ENCODE results near the gene PTPRB.

PTPRB gene

DNA sequence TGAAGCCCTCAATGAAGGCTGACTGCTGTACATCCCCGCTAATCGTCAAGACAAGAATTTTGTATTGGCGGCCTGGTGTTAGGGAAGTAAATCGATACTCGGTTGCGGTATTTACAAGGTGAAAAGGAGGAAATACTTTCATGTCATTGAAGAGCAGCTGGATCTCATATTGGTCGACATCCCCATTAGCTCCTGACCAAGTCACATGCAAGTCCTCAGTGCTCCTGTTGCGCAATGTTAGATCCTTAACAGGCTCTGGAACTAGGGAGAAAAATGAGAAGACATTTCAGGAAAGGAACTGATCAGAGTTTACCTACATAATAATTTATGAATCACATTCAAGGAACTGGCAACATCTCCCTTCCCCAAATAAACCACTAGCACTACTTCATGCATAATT is 66.2 kb downstream of the PTPRB start:
- no peak overlapping the region for H3K4me3 ChIP-seq (ENCODE audit: low read depth, low read length)
- no peak for DNase-seq
- no peak for TF ChIP-seq CTCF (IDR thresholded peaks at IDR 0.05; ENCODE audit: low read depth, low read length)
- H3K36me3 ChIP-seq: peaks cover 23% of the 10 kb centered on the region
- H3K27me3 ChIP-seq: no peaks in the 10 kb centered on the region
- H3K4me1 ChIP-seq: no peaks in the 10 kb centered on the region
- no peaks in the 10 kb centered on the region for H3K9me3 ChIP-seq

DNA sequence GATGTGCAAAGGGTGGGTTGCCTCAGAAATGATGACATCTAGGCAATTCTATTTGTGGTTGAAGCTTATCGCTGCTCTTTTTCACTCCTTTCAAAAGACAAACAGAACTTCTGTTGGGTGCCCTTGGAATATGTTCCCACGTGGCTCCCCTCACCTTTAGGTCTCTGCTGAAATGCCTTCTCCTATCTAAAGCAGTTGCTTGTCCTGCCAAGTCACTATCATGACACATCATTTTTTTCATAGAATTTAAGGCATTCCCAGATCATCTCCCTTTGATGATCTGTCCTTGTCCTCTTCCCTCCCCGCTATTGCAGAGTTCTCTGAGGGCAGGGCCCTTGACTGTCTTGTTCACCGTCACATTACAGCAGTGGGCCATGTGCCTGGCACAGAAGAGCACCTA is 75.7 kb downstream of the PTPRB start:
- no peaks in the 10 kb centered on the region for H3K4me1 ChIP-seq
- no peak for DNase-seq
- no peak for TF ChIP-seq CTCF (IDR thresholded peaks at IDR 0.05; ENCODE audit: low read depth, low read length)
- no peaks in the 10 kb centered on the region for H3K27me3 ChIP-seq
- H3K36me3 ChIP-seq: peaks cover 38% of the 10 kb centered on the region
- no peaks in the 10 kb centered on the region for H3K9me3 ChIP-seq
- no peak overlapping the region for H3K4me3 ChIP-seq (ENCODE audit: low read depth, low read length)

DNA sequence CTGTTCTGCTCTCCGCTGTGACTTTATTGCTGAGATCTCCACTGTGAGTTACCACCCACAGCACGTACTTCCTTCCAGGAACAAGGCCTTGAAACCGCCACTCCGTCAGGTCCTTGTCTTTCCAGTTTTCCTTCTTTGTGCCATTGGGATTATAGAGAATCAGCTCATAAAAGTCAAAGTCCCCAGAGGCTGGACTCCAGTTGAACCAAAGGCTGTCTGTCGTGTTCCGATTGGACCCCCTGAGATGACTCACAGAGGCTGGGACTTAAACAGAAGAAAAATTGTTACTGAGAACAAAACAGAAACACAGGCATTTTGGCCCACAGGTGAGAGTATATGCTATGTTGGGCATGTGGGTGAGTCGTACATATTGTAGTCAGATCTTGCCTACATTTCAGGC is 76.6 kb downstream of the PTPRB start:
- Histone ChIP-seq H3K27me3 (no peaks in the 10 kb centered on the region), H3K9me3 (no peaks in the 10 kb centered on the region), H3K4me1 (no peaks in the 10 kb centered on the region), H3K36me3 (peaks cover 33% of the 10 kb centered on the region), H3K4me3 (ENCODE audit: low read depth, low read length) (no peak overlapping the region)
- no peak for TF ChIP-seq CTCF (IDR thresholded peaks at IDR 0.05; ENCODE audit: low read depth, low read length)
- DNase-seq: no peak

DNA sequence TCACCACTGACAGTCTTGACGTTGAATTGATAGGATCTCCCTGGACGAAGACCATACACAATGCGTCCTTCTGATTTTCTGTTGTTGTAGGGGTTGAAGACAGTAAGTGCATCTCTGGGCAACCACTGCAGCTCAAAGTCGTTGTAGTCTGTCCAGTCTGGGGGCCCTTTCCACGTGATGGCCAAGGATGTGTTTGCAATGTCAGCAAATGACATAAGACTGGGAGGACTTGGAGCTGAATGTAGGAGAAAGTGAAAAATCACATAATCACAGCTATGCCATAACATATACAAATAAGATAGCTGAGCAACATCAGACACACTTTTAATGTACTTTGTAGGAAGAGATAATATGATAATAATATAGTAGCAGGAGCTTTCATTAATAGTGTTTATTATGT is 77.8 kb downstream of the PTPRB start:
- Histone ChIP-seq H3K4me3 (ENCODE audit: low read depth, low read length) (no peak overlapping the region), H3K4me1 (no peaks in the 10 kb centered on the region)

GRCh38 chr12:70557583-70558191 is 79.5 kb downstream of the PTPRB start:
- Histone ChIP-seq H3K9me3 (no peaks in the 10 kb centered on the region), H3K36me3 (peaks cover 44% of the 10 kb centered on the region), H3K27me3 (no peaks in the 10 kb centered on the region), H3K4me1 (peaks cover 4% of the 10 kb centered on the region), H3K4me3 (ENCODE audit: low read depth, low read length) (no peak overlapping the region)
- no peak for TF ChIP-seq CTCF (IDR thresholded peaks at IDR 0.05; ENCODE audit: low read depth, low read length)
- DNase-seq: no peak

More for the DNA sequence above, 77.8 kb downstream of the PTPRB start:
- Histone ChIP-seq H3K27me3 (no peaks in the 10 kb centered on the region), H3K36me3 (peaks cover 36% of the 10 kb centered on the region), H3K9me3 (no peaks in the 10 kb centered on the region)
- no peak for DNase-seq
- TF ChIP-seq CTCF (IDR thresholded peaks at IDR 0.05; ENCODE audit: low read depth, low read length): no peak

DNA sequence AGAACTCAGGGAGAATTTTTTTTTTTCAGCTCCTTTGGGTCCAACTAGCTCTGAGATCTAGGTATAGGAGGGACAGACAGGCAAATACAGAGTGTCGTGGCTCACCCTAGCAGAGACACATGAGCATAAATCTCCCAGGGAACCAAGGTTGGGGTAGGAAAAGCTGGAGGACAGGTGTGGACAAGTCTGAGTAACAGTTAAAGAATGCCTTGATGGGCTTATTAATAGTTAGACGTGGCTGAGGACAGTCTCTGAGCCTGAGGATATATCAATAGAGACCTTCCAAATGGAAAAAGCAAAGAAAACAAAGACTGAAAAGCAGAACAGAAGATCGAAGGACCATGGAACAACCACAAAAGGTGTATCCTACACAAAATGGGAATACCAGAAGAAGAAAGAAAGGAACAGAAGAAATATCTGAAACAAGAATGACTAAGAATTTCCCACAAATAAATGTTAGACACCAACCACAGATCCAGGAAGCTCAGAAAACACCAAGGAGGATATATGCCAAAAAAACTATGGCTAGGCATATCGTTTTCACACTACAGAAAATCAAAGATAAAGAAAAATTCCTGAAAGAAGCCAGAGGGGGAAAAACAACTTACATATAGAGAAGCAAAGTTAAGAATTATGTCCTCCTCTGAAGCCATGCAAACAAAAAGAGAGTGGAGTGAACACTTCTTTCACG is 80.9 kb downstream of the PTPRB start:
- Histone ChIP-seq H3K4me1 (peaks cover 4% of the 10 kb centered on the region), H3K4me3 (ENCODE audit: low read depth, low read length) (no peak overlapping the region), H3K36me3 (peaks cover 49% of the 10 kb centered on the region), H3K27me3 (no peaks in the 10 kb centered on the region), H3K9me3 (no peaks in the 10 kb centered on the region)
- DNase-seq: no peak
- TF ChIP-seq CTCF (IDR thresholded peaks at IDR 0.05; ENCODE audit: low read depth, low read length): no peak

Data from BE2C (cell line).